Measurements from ENCODE around the gene TOMM70. TPM values are rescaled to one million over a fixed set of nuclear protein-coding genes. Genes with fewer than 3 reads are reported as not detected.

TOMM70 gene
- total RNA-seq, 1 donor from 2014 or later, result 26.8 TPM

DNA sequence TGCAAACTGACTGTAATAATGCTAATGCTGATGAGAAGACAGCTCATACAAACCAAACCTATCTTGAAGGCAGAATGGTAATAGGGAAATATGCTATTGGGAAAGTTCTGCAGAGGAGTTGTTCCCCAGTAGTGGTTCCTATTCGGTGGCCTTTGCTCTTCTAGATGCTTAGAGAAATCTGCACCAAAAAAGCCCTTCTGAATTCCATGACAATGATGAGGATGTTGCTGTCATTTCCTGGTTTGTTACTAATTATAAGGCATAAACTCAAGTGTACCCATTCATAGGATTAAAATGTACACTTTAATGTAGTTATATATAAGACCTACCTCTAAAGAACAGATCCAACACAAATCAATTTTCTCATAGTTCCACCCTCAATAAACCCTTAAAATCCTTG is 30.1 kb downstream of the TOMM70 start:
- Histone ChIP-seq H3K4me3 (no peak overlapping the region), H3K4me1 (no peaks in the 10 kb centered on the region), H3K9me3 (no peaks in the 10 kb centered on the region), H3K27ac (no peak overlapping the region), H3K27me3 (no peaks in the 10 kb centered on the region), H3K36me3 (peaks cover 0 to 48% of the 10 kb centered on the region in 2 donors)
- intact Hi-C loops (cut with DNase I), result no loop called here
- TF ChIP-seq POLR2AphosphoS5 (IDR thresholded peaks at IDR 0.05; ENCODE audit: insufficient read depth in 1 of 2, low read depth in 1 of 2), result no peak
- TF ChIP-seq, protein P1, sequence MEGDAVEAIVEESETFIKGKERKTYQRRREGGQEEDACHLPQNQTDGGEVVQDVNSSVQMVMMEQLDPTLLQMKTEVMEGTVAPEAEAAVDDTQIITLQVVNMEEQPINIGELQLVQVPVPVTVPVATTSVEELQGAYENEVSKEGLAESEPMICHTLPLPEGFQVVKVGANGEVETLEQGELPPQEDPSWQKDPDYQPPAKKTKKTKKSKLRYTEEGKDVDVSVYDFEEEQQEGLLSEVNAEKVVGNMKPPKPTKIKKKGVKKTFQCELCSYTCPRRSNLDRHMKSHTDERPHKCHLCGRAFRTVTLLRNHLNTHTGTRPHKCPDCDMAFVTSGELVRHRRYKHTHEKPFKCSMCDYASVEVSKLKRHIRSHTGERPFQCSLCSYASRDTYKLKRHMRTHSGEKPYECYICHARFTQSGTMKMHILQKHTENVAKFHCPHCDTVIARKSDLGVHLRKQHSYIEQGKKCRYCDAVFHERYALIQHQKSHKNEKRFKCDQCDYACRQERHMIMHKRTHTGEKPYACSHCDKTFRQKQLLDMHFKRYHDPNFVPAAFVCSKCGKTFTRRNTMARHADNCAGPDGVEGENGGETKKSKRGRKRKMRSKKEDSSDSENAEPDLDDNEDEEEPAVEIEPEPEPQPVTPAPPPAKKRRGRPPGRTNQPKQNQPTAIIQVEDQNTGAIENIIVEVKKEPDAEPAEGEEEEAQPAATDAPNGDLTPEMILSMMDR (IDR thresholded peaks at IDR 0.05), result no peak
- no peak for TF ChIP-seq POLR2A (IDR thresholded peaks at IDR 0.05)
- DNase-seq (ENCODE audit: extremely low spot score in 2 of 2), result no peak

DNA sequence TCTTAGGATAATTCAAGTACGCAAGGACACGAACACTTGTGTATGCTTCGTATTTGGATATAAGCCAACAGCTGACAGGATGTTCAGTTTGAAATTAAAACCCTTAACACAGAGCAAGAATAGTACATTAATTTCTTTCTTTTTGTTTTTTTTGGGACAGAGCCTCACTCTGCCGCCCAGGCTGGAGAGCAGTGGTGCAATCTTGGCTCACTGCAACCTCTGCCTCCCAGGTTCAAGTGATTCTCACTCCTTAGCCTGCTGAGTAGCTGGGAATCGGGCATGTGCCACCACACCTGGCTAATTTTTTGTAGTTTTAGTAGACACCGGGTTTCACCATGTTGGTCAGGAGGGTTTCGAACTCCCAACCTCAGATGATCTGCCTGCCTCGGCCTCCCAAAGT is 32.4 kb downstream of the TOMM70 start:
- no peaks in the 10 kb centered on the region for H3K27me3 ChIP-seq
- no peaks in the 10 kb centered on the region for H3K4me1 ChIP-seq
- H3K9me3 ChIP-seq, result no peaks in the 10 kb centered on the region
- H3K4me3 ChIP-seq, result no peak overlapping the region
- DNase-seq (ENCODE audit: extremely low spot score in 2 of 2), result no peak
- no peak overlapping the region for H3K27ac ChIP-seq
- peaks cover 0 to 56% of the 10 kb centered on the region in 2 donors for H3K36me3 ChIP-seq
- intact Hi-C loops (cut with DNase I), result no loop called here
- no peak for TF ChIP-seq POLR2AphosphoS5 (IDR thresholded peaks at IDR 0.05; ENCODE audit: insufficient read depth in 1 of 2, low read depth in 1 of 2)

DNA sequence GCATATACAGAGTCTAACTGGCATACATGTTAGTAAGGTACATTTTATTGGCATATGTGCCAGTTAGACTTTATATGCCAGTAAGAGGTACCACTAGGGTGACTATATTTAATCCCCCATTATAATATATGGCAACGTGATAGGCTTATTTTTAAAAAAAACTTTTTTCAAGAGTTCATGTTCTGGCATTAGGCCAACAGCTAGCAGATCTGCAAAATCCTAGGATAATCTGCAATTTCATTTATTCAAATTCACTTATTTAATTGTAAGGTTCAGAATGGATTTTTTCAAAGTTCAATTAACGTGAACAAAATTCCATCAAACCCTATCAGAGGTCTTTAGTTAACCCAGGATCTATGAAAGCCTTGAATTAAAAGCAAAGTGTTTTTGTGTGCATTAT is 34.5 kb downstream of the TOMM70 start:
- Histone ChIP-seq H3K4me3 (no peak overlapping the region), H3K27me3 (no peaks in the 10 kb centered on the region), H3K36me3 (peaks cover 0 to 61% of the 10 kb centered on the region in 2 donors), H3K4me1 (no peaks in the 10 kb centered on the region), H3K27ac (no peak overlapping the region), H3K9me3 (no peaks in the 10 kb centered on the region)
- DNase-seq (ENCODE audit: extremely low spot score in 2 of 2), result no peak
- intact Hi-C loops (cut with DNase I), result no loop called here
- TF ChIP-seq, protein P1 (IDR thresholded peaks at IDR 0.05), result no peak
- no peak for TF ChIP-seq POLR2A (IDR thresholded peaks at IDR 0.05)
- TF ChIP-seq POLR2AphosphoS5 (IDR thresholded peaks at IDR 0.05; ENCODE audit: insufficient read depth in 1 of 2, low read depth in 1 of 2), result no peak

DNA sequence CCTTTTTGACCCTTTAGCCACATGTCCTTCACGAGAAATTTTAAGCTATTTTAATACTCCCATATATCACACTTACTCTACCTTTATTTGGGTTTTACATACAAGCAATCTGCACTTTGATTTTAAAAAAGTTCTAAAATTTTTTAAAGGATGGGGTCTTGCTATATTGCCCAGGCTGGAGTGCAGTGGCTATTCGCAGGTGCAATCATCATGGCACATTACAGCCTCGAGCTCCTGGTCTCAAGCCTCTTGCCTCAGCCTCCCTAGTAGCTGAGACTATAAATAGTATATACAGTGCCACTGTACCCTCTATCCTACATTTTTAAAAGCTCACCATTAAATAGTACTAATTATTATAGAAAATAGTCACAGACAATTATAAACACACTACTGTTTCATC is 36.5 kb downstream of the TOMM70 start:
- Histone ChIP-seq H3K9me3 (no peaks in the 10 kb centered on the region), H3K27ac (no peak overlapping the region), H3K36me3 (peaks cover 0 to 51% of the 10 kb centered on the region in 2 donors), H3K4me3 (no peak overlapping the region), H3K4me1 (no peaks in the 10 kb centered on the region), H3K27me3 (no peaks in the 10 kb centered on the region)
- TF ChIP-seq POLR2A (IDR thresholded peaks at IDR 0.05) (no peak), POLR2AphosphoS5 (IDR thresholded peaks at IDR 0.05; ENCODE audit: insufficient read depth in 1 of 2, low read depth in 1 of 2) (no peak)
- DNase-seq (ENCODE audit: extremely low spot score in 2 of 2), result no peak
- intact Hi-C loops (cut with DNase I), result no loop called here

DNA sequence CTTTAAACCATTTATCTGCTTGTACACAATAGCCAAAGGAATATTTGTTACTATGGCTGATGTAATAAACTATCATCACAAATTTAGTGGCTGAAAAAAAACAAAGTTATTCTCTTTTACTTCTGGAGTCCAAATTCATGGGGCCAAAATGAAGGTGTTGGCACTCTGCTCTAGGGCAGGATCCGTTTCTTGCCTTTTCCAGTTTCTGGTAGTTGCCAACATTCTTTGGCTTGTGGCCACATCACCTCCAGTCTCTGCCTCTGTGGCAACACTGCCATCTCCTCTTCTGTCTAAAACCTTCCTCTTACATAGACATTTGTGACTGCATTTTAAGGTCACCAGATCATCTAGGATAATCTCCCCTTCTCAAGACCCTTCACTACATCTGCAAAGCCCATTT is 39.0 kb downstream of the TOMM70 start:
- H3K9me3 ChIP-seq, result no peaks in the 10 kb centered on the region
- no peaks in the 10 kb centered on the region for H3K27me3 ChIP-seq
- intact Hi-C loops (cut with DNase I), result no loop called here
- no peak overlapping the region for H3K27ac ChIP-seq
- H3K4me1 ChIP-seq, result no peaks in the 10 kb centered on the region
- no peak for DNase-seq (ENCODE audit: extremely low spot score in 2 of 2)
- H3K4me3 ChIP-seq, result no peak overlapping the region
- TF ChIP-seq, protein P1 (IDR thresholded peaks at IDR 0.05), result no peak
- TF ChIP-seq POLR2A (IDR thresholded peaks at IDR 0.05), result no peak
- TF ChIP-seq POLR2AphosphoS5 (IDR thresholded peaks at IDR 0.05; ENCODE audit: insufficient read depth in 1 of 2, low read depth in 1 of 2), result no peak
- H3K36me3 ChIP-seq, result peaks cover 0 to 40% of the 10 kb centered on the region in 2 donors

DNA sequence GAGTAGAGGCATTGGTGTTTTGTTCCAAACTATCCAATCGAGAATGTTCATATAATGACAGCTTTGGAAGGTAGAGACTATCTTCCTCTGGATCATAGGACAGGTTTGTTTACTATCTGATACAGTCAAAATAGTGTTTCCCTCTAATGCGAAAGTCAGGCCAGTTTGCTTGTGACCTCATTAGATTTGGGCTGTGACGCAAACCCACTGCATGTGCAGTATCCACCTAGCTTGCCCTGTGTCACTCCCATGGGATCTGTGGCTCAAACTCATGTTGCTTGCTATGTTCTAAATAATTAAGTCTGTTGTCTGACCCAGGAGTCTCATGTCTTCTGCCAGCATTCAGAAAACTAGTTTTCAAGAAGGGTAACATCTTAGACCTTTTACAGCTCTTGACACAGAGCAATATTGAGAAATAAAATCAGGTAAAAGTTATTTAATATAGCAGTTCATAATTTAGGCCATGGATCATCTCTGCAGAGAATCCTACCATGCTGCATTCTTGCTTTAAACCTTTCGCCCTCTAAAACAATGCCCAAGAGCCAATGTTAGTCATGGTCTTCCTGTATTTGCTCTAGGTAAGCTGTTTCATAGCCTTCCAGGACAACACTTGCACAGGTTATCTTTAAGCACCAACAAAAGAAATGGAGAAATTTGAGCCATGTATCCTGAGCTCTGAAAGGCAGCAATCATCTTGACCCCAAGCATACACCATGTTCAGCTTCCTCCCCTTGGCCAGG is 40.0 kb downstream of the TOMM70 start:
- Histone ChIP-seq H3K9me3 (no peaks in the 10 kb centered on the region), H3K4me1 (no peaks in the 10 kb centered on the region), H3K27ac (no peak overlapping the region), H3K4me3 (no peak overlapping the region), H3K36me3 (peaks cover 0 to 35% of the 10 kb centered on the region in 2 donors), H3K27me3 (no peaks in the 10 kb centered on the region)
- no peak for TF ChIP-seq POLR2AphosphoS5 (IDR thresholded peaks at IDR 0.05; ENCODE audit: insufficient read depth in 1 of 2, low read depth in 1 of 2)
- intact Hi-C loops (cut with DNase I), result no loop called here
- DNase-seq (ENCODE audit: extremely low spot score in 2 of 2), result no peak
